ENCODE measurements around the gene SEMA3D.

GRCh38 chr7:85046534-85046933, 140.3 kb downstream of the SEMA3D start:
- no peak for TF ChIP-seq CTCF (conservative IDR thresholded peaks at IDR 0.05; ENCODE audit: low read depth in 2 of 2)
- TF ChIP-seq REST (IDR thresholded peaks at IDR 0.05; ENCODE audit: unreplicated experiment) = no peak
- no peak for TF ChIP-seq POLR2AphosphoS5 (IDR thresholded peaks at IDR 0.05; ENCODE audit: low read depth)
- no peak for TF ChIP-seq EZH2 (IDR thresholded peaks at IDR 0.05; ENCODE audit: low read depth, unreplicated experiment)
- TF ChIP-seq STAT1 (IDR thresholded peaks at IDR 0.05; ENCODE audit: unreplicated experiment) = no peak
- no peak for TF ChIP-seq JUNB (IDR thresholded peaks at IDR 0.05; ENCODE audit: unreplicated experiment)

Measured in GM23338 (cell line).